Measurements from ENCODE around the gene IRF8.
A peak's percentile ranks its signal among the peaks of the same experiment; 100 is the strongest.
"Not testable (repeated sequence)": the region's sequence is repeated elsewhere in the genome, so short reads cannot be mapped to it uniquely, and the experiment has no call there.

The IRF8 gene

DNA sequence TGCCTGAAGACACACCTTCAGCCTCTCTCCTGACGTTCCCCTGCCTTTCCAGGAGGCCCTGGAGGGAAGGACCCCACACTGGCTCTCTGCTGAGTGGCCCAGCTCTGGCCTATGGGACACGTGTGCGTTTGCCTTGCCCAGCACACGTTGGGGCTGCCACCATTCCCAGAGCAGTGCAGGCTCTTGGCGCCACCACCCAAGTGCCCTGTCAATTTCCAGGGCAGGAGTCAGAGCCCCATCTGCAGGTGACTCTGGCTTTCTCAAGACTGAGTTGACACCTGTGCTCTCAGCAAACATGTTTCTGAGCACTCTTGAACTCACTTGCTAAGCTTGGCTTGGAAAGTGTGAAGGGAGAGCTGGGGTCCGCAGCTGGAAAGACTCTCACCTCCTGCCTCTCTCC lies 4.7 kb upstream of the IRF8 start:
- DNase-seq, result no peak

DNA sequence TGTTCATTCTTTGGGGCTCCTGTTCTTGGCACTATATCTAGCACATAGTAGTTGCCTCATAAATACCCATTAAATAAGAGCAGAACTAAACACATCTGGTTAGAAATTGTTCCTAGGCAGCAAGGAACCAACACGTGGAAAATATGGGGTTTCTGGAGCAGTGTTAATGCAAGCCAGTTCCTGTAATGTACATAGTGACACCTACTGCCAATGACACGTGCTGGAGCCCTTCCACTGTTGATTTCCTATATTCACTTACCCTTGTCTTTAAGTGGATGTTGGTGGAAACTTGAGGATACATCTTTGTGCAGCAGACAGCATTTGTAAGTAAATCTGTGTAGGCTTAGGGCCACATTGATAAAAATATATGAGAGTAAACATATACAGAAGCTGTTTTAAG lies 1.6 kb upstream of the IRF8 start:
- no peak for DNase-seq

DNA sequence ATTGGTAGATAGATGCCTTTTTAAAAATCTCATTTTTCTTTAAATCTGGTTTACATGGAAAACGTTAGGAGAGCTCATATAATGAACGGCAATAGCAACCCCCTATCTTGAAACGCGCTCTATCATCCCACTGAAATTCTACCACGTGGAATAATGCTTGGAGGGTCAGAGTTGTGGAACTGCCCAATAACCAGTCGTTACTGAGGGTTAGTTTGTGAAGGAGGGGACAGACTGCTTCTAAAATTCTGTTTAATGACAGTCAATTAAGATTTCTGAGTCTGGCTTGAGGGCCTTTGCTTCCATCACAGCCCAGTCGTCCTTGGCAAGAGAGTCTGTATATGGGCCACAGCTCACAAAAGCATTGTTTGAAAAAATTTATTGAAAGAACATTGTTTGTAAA lies 482 bp downstream of the IRF8 start:
- no peak for DNase-seq

DNA sequence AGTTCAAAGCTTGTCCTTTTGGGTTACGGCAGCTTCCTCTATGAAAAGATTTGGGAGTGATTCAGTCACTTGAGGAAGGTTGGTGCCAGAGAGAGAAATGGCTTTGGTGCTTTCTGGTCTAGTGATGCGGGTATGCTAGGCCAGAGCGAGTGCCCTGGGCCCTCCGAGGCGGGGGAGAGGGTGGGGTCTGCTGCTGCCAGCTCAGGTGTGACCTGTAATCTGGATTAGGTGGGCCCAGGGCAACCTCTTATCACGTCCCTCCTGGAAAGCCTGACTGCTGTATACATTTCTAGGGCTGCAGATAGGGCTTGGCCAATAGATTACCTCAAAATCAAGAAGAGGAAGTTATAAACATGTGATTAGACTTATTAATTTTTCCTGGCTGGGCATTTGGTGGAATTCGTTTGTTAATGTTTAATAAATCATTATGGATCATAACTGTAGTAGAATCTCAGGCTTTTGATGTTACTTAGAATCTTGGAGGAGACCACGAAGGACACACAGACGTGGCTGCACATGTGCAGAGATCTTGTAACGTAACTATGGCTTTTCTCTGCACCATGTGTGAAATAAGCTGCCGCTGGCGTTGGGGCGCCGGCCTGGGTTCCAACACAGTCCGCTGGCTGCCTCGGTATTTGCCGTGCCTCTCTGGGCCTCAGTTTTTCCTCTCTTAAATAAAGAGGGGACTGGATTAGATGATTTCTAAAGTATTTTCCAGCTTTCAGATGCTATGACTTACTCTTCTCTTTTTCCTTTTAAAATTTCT lies 1.2 kb downstream of the IRF8 start:
- DNase-seq, result no peak

DNA sequence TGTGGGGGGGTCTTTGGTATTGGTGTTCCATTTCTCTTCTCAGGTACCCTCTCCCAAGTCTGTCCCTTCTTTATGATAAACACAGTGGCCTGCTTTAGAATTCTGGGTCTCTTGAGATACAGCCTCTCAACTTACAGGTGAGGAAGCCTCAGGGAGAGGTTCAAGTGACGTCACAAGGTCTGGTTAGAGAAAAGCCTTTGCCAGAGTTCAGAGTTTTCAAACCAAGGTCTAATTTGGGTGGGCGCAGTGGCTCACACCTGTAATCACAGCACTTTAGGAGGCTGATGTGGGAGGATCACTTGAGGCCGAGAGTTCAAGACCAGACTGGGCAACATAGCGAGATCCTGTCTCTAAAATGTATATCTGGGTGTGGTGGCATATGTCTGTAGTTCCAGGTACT lies 2.1 kb downstream of the IRF8 start:
- no peak for DNase-seq

DNA sequence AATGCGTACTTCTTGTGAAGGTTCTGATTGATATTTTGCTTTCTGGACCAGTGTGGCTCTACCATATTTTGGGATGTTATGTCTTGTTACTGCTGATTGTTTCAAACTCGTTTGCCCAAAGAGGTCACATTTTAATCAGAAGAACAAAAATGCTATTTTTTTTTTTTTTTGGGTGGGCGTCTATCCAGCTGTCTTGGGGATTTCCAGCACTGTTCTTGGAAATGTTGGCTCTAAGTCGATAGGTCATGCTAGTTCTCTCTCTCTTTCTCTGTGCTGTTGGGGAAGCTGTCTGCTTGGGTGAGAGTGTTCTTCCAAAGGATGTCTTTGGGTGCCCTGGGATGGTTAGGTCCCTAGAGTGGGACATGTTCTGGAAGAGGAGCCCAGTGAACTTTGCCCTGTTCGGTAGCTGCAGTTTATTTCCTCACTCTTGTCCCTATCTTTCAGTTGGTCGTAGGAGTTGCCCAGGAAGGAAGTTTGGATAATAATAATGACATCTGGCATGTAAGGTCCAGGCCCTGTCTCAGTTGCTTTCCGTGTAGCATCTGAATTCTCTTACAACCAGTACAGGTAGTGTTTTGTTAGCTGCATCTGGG lies 2.9 kb downstream of the IRF8 start:
- DNase-seq, result no peak

DNA sequence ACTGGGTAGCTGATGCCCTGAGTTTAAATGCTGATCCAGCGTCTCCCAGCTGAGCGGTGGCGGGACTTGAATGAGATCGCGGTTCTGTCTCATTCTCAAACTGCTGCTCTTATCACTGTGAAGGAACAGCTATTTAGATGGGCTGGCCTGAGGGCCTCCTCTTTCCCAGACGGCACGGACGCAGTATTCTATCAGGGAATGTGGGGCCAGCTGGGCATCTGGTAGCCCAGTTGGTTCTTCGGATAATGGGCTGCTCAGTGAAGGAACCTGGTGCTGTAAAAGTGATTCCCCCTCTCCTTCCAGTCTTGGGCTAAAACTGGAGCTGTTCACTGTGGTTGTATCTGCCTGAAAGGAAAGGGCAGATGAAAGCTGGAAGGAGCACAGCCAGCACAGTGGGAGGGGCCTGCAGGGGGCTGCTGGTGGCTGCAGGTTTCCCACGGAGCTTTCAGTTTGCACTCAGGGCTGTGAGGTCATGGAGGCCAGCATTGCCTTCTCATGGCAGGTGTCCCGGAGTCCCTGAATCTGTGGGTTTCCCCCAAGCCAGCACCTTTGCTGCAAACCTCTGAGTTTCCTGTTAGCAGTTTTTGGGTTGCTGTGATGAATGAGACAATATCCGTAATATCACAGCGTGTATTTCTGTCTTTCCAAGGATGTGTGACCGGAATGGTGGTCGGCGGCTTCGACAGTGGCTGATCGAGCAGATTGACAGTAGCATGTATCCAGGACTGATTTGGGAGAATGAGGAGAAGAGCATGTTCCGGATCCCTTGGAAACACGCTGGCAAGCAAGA lies 3.6 kb downstream of the IRF8 start:
- no peak for DNase-seq

DNA sequence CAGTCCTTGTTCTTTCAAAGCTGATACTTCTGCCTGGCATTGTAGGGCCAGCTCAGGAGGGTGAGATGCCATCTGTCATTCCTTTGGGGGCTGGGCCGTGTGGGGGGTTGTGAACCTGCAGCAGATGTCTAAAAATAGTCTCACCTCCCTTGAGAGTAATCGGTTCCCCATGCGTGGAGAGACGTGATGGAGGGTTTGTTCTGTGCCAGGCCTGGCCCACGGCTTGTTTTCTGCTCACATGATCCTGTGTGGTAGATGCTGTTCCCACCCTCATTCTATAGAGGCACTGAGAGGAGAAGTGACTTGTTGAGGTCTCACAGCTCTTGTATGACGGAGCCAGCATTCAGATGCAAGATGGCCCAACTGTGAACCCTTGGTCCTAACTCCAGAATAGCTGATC lies 4.6 kb downstream of the IRF8 start:
- no peak for DNase-seq

DNA sequence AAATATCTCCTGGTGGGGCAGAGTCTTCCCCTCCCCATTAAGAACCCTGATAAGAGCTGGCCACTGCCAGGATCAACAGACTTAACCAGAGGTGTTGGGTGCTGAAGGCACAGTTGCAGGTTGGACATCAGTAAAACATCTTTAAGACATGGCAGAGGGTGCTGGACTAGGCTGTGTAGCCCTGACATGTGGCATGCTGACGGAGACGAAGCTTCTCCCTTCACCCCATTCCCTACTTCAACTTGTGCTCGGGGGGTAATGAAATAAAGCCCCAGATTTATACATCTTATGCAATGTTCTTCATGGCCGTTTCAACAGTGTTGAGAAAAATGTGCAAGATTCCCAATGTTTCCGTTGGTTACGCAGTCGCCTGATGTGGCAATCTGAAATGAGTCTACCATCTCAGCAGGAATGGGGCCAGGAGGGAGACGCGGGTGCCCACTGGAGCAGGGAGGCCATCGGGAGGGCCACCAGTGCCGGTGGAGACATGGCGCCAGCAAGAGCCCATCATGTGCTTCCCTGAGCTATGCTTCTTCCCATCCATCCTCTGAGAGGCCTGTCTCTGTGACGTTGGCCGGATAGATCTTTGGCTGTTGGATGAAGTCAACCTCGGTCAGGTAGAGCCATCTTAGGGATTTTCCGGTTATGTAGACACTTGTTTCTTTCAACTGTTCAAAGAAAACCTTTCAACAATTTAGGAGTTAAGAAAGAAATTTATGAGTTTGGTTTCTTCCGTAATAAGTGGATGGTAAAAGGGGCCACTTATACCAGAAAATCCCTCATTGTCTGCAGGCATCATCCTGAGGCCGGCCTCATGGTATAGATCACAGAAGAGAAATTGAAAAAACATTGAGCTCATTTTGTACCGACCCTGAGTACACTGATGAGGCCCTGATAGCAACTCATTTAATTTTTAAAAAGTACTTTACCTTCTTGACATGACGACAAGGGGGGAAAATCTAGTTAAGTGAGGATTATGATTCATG lies 6.4 kb downstream of the IRF8 start:
- DNase-seq, result no peak

DNA sequence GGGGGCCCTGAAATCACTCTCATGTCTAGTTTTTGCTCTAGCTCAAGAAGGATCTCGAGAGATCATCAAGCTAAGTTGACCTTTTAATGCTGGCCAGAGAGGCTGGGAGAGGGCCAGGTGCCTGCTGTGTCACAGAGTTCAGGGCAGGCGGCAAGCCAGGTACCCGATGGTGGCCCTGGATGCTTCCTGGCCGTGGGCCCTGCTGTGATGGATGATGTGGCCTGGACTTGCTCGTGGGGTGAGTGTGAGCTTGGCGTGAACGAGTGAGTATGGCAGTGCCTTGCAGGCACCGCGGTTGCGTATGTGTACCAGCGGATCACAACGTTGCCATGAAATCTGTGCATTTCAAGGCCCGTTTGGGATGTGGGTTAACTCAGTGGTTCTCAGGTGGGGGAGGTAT lies 7.4 kb downstream of the IRF8 start:
- DNase-seq, result no peak

DNA sequence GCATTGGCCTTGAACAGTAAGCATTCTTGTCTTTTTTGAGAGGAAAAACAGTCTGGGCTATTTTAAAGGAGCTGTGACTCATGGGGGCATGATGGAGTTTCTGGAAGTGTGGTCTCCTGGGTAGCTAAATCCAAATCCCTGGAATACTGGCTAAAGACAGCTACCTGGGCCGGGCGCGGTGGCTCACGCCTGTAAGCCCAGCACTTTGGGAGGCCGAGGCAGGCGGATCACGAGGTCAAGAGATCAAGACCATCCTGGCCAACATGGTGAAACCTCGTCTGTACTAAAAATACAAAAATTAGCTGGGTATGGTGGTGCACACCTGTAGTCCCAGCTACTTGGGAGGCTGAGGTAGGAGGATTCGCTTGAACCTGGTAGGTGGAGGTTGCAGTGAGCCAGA lies 8.3 kb downstream of the IRF8 start:
- not testable (repeated sequence) for DNase-seq

DNA sequence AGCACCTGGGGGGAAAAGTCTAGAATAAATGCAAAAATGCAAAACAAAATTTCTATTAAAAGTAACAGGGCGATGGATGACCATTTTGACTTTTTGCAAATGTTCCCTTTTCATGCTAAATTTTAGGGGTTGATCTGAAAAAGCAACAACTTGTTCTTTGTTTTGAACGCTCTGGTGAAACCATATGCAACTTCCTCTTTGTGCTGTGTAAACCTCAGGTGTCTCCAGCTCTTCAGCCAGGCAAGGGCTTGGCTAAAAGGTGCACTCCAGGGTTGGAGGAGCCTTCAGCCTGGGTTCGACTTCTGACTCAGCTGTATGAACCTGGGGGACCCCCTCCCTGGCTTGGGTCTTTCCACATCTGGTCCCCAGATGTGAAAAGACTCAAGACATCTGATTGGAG lies 9.5 kb downstream of the IRF8 start:
- DNase-seq, result no peak

DNA sequence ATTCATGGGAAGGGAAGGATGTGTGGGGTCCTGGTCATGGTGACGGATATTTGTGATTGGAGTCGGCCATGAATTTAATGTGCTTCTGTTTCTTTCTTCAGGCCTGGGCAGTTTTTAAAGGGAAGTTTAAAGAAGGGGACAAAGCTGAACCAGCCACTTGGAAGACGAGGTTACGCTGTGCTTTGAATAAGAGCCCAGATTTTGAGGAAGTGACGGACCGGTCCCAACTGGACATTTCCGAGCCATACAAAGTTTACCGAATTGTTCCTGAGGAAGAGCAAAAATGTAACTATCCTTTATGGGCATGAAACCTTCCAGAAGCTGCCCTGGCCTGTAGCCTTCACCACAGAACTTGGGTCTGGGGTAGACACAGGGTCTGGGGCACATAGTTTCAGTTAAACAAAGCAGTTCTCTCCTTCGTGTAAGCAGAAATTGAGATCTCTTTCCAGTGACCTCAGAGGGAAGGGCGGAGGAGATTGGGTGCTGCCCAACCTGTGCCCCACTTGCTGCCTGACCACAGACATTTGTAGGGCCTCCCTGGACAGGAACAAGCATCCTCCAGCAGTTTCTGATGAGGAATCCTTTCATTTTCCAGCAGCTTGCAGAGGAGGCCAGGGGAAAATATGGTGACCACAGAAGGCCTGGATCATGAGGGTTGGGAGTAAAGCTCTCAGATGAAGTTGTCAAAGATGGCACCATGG lies 10.1 kb downstream of the IRF8 start:
- DNase-seq, result no peak

DNA sequence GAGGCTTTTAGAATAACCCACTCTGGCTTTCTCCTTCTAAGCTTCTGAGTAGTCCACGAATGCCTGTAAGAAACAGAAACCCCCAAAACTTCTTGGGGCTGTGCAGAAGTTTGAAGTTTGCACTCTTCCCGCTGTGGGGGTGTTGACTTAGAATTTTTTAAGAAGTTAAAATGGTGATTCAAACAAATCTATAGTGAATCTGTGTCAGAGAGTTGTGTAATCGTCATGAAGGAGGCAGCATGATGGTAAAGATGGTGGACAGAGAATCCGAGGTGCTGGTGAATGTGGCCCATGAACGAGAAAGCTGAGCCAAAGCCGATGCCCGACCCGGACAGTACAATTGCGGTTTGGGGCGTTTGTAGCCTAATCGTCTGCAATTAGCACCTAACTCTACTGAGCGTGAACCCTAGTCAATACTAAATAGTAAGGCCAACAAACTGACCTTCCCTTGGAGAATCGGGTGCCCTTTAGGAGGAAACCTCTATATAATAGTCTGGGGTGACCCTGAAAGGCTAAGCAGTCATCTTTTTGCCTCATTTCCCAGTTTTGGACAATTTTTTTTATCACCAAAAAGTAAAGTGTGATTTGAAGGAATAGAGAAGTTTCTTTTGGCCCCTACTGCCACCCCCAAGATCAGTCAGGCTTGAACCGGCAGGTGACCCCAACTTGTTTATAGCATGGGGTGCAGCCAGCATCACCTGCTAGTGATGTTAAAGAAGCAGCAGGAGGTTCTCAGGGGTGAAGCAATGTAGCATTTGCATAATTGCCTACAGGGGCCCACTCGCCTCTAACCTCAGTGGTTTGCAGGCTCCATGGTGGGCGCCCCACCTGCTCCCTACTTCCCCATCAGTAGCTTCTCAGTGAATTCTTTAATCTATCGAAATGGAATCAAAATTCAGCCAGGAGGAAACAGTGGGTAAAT lies 11.2 kb downstream of the IRF8 start:
- no peak for DNase-seq

DNA sequence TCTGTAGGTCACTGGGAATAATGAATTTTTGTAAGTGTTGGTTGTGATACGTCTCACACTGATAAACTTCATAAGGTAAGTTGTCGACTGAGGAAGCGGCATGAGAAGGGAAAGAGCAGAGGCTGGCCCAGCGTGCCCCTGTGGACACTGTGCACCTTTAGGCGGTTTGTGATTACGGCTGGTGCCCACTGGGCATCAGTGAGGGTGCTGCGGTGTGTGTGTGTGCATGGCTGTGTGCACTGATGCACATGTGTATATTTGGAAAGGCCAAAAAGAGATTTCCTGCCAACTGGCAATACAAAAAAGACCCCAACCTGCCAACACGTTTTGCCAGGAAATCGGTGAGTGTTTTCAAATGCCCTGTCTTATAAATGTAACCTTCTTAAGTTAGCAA lies 11.9 kb downstream of the IRF8 start:
- no peak for DNase-seq

DNA sequence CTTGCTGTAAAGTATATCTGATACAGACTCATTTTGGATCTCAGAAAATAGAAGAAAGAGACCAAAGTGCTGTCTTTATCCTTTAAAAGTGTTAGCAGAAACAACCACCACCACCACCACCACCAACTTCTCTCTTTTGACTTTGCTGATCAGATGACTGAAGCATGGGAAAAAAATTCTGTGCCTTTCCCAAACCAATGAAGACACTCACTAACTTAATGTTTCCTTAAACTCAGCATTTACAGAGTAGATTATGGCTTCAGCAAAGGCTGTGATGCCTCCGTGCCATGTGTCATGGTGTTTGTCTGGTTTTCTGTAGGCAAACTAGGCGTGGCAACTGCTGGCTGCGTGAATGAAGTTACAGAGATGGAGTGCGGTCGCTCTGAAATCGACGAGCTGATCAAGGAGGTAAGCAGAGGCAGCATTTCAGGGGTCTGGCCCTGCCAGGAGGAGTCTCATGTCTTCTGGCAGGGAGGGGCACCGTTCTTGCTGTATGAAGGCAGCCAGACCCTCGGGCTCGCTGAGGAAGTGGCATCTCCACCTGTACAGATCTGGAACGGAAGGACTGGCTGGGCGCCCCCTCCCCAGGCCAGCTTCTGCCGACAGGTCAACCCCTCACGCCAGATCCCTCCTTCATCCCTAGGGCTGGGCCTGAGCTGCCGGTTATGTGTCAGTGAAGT lies 12.4 kb downstream of the IRF8 start:
- DNase-seq, result no peak

DNA sequence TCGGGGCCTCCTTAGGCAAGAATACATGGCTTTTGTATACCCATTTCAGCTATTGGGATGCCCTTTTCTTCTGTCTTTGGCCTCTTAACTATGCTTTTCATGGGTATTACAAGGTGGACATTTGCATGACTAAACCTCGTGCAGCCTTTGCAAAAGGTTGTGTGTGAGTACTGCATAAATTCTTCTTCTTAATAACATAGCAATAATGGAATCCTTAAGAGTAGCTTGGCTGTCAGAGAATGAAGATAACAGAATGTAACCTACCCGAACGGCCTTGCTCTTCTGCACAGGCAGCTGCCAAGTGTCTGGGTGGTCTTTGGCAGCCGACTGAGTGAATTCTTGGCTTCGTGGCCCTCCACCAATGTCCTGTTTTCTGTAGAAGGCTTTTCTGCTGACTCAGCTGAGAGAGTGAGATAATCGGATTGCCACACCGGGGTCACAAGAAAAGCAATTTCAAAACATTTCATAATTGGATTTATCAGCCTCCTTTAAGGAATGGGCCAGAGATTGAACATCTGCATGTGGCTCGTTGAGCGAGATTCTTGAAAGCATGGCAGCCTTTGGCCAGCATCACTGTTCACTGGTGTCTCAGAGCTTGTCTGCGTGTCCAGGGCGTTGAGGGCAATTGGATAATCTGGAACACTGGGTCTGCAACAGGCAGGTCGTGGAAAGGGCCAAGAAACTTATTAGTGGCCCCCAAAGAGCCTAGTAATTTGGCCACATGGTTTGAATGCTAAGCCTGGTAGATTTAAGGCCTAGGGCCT lies 13.4 kb downstream of the IRF8 start:
- peak; percentile 86 for DNase-seq

DNA sequence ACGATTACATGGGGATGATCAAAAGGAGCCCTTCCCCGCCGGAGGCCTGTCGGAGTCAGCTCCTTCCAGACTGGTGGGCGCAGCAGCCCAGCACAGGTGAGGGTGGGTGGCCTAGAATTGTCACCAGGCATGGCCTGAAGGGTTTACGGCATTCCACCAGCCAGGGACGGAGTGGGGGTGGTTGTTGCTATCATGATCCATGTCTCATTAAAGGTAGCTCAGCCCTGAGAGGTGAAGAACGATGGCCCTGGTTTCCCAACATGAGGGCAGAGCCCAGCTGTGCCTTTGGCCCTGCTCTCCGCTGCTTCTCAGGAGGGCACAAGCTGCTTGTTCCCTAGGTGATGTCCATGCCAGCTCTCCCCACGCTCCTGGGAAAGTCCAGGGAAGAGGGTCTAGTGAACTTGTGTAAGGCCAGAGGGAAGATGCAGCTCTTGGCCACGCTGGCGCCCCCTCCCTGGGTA lies 14.2 kb downstream of the IRF8 start:
- DNase-seq, result no peak

DNA sequence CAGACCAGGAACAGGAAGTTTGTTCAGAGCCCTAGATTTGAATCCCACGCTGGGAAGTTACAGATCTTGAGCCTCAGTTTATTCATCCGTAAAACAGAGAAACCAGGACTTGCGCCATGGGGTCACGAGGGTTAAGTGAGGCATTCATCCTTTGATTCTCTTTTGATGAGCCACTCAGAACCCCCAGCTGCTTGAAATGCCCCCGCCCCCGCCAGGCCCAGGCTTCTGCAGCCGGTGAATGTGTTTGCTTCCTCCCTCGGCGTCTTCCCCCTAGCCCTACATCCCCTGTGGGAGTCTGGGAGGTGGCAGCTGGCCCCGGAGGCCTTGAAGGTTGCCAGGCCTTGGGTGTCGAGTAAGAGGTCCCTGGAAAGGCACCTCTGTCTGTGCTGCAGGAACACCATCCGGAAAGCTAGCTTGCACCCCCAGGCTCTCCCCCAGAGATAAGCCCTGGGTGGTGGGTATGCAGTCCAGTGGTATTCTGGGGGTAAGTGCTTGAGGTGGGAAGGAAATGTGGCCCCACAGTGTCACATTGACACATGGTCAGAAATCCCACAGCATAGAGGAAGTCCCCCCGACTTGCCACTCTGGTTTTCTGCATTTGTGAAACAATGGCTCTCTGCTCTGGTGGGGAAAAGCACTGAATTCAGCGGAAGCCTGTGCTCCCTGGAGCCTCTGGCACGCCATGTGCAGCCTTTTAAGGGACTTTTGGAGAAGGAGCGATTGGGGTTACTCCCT lies 14.9 kb downstream of the IRF8 start:
- no peak for DNase-seq

Measured in NCI-H226 (cell line).